GM21360 (cell line): ENCODE results near the gene UBASH3B.
"Not testable (repeated sequence)": the region's sequence is repeated elsewhere in the genome, so short reads cannot be mapped to it uniquely, and the experiment has no call there.

Experiments used
- ATAC-seq: cut with Tn5 transposase; IDR thresholded peaks from one replicate; pipeline ENCODE4 v1.9.1; 2021; ENCODE audit warnings: mild to moderate bottlenecking, moderate library complexity; ENCODE audit not compliant: unreplicated experiment

UBASH3B gene

GRCh38 chr11:122837528-122838346 lies 182.2 kb downstream of the UBASH3B start:
- no peak for ATAC-seq

- peak; percentile 77 for ATAC-seq
These were observed 188.0 kb downstream of the UBASH3B start for GRCh38 chr11:122843281-122844141.

GRCh38 chr11:122847466-122847865 lies 191.9 kb downstream of the UBASH3B start:
- ATAC-seq, result no peak

GRCh38 chr11:122848186-122848585 lies 192.7 kb downstream of the UBASH3B start:
- no peak for ATAC-seq

GRCh38 chr11:122850076-122850631 lies 194.6 kb downstream of the UBASH3B start:
- ATAC-seq, result no peak

GRCh38 chr11:122851366-122851966 lies 195.9 kb downstream of the UBASH3B start:
- no peak for ATAC-seq

- ATAC-seq, result no peak
These were observed 196.7 kb downstream of the UBASH3B start for GRCh38 chr11:122852074-122852795.

- no peak for ATAC-seq
These were observed 197.3 kb downstream of the UBASH3B start for GRCh38 chr11:122852796-122853160.

GRCh38 chr11:122853261-122853660 lies 197.7 kb downstream of the UBASH3B start:
- no peak for ATAC-seq

GRCh38 chr11:122853971-122854446 lies 198.5 kb downstream of the UBASH3B start:
- ATAC-seq, result no peak

GRCh38 chr11:122861631-122862030 lies 206.1 kb downstream of the UBASH3B start:
- no peak for ATAC-seq

- ATAC-seq, result no peak
These were observed 206.6 kb downstream of the UBASH3B start for GRCh38 chr11:122862091-122862490.

GRCh38 chr11:122863154-122863553 lies 207.6 kb downstream of the UBASH3B start:
- not testable (repeated sequence) for ATAC-seq

GRCh38 chr11:122863704-122864326 lies 208.3 kb downstream of the UBASH3B start:
- ATAC-seq, result no peak
